ENCODE results near the gene NPM3.

DNA sequence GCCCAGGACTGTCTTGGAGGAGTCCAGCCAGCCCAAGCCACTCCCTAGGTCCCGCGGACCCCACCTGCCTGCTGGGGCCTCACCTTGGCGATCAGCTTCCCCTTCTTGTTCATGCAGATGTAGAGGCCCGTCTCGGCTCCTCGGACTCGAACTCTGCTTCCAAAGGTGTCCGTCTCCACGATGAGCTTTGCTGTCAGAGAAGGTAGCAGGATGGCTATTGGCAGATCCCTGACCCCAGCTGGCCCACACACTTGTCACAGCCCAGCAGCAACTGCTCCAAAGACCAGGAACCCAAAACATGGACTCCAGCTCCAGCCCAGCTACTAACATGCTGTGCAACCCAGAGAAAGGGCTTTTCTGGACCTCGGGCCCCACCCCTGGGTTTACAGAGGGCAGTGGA is 11.9 kb downstream of the NPM3 start:
- no peak for TF ChIP-seq POLR2A (IDR thresholded peaks at IDR 0.05)
- TF ChIP-seq, protein P1, sequence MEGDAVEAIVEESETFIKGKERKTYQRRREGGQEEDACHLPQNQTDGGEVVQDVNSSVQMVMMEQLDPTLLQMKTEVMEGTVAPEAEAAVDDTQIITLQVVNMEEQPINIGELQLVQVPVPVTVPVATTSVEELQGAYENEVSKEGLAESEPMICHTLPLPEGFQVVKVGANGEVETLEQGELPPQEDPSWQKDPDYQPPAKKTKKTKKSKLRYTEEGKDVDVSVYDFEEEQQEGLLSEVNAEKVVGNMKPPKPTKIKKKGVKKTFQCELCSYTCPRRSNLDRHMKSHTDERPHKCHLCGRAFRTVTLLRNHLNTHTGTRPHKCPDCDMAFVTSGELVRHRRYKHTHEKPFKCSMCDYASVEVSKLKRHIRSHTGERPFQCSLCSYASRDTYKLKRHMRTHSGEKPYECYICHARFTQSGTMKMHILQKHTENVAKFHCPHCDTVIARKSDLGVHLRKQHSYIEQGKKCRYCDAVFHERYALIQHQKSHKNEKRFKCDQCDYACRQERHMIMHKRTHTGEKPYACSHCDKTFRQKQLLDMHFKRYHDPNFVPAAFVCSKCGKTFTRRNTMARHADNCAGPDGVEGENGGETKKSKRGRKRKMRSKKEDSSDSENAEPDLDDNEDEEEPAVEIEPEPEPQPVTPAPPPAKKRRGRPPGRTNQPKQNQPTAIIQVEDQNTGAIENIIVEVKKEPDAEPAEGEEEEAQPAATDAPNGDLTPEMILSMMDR (IDR thresholded peaks at IDR 0.05), result no peak
